DMS53 (cell line): ENCODE measurements around the gene KIF6.
"Not testable (repeated sequence)": the region's sequence is repeated elsewhere in the genome, so short reads cannot be mapped to it uniquely, and the experiment has no call there.

Experiments used
- DNase-seq: peaks from one replicate; lab custom pipeline; 2025; lab: John Stamatoyannopoulos, UW

Gene KIF6

GRCh38 chr6:39553029-39553428 is 172.2 kb downstream of the KIF6 start:
- no peak for DNase-seq

DNA sequence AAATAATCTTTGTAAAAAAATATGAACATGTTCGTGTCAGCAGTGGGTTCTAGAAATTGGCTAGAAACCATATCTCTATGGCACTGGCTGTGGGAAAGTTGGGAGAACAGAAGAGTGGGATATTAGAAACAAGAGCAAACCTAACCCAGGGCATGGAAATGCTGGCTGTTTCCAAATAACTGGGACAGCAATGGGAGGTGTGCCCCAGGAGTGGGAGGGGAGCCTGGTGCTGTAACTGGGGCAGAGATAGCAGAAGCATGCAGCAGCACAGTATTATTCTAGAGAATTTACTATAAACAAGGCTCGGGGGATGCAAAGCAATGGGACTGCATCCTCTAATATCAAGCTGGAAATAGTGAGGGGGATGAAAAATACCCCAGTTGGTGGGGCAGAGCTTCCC is 175.0 kb downstream of the KIF6 start:
- DNase-seq = no peak

GRCh38 chr6:39546731-39547130 is 178.5 kb downstream of the KIF6 start:
- no peak for DNase-seq

GRCh38 chr6:39543950-39544349 is 181.3 kb downstream of the KIF6 start:
- DNase-seq = no peak

DNA sequence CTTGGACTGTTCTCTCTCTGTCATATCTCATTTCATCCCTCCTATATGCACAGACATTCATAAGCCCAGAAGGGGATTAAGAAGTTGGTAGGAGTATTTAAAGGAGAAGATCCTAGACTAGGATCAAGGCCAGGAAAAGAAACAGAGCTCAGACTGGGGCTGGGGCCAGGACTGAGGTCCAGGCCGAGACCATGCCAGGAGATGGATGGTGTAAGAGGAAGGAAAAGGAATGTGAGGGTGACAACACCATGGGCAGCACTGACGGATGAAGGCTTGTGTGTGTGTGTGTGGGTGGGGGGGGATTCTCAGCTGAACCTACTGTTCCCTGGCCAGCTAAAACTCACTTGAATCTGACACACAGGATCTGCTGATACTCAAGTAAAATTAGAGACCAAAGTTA is 182.1 kb downstream of the KIF6 start:
- no peak for DNase-seq

GRCh38 chr6:39540454-39540853 is 184.8 kb downstream of the KIF6 start:
- DNase-seq = no peak

DNA sequence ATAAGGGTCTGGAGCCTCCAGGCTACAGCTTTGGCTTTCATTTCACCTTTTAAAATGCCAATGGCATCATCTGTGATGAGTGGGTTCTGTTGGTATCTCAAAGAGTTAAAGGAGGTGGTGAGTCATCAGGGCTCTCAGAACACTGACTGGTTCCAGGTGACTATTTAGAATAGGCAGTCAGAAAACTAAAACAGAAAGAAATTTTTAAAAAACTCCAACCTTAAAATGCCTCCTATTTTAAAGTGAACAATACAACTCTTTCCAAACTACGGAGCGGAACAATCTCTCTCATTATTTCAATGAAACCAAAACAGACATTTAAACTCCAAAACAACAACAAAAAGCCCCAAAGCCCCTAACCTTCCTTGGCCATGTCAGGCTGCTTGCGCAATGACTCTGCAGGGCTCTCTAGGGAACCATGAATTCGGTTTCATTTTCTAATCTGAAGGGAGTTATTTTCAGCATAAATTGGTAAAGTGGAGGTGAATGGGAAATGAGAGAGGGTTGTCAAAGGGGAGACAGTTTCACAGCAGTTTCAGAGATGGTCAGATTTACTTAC is 194.9 kb downstream of the KIF6 start:
- DNase-seq = peak; percentile 38

DNA sequence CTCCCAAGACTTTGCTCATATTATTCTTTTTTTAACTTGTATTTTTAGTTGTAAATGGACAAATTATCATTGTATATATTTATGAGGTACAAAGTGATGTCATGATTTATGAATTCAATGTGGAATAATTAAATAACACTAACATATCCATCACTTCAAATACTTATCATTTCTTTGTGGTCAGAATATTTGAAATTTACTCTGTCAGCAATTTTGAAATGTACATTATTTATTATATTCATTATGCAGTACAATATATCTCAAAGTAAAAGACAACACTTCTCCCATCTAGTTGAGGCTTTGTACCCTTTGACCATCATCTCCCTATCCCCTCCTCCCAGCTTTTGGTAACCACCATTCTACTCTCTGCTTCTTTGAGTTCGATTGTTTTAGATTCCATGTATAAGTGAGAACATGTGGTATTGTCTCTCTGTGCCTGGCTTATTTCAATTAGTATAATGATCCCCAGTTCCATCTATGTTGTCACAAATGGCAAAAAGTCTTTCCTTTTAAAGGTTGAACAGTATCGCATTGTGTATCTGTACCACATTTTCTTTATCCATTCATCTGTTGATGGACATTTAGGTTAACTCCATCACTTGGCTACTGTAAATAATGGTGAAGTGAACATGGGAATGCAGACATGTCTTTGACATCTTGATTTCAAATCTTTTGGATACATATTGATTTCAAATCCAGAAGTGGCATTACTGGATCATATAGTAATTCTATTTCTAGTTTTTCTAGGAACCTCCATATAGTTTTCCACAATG is 197.2 kb downstream of the KIF6 start:
- no peak for DNase-seq

DNA sequence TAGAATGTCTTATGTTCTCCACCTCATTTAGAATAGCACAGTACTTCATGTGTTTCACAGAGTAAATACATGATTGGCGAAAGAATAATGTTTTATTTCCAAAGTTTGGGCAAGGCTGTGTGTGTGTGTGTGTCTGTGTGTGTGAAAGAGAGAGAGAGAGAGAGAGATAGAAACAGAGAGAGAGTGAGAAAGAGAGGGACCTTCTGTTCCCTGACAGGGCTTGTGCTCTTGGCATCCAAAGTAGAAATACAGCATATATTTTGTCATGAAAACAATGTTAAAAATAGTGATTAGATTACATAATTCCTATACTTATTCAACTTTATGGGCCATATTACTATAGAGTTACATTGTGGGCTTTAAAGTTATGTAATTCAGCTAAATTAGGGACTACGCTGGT is 201.2 kb downstream of the KIF6 start:
- DNase-seq = no peak

DNA sequence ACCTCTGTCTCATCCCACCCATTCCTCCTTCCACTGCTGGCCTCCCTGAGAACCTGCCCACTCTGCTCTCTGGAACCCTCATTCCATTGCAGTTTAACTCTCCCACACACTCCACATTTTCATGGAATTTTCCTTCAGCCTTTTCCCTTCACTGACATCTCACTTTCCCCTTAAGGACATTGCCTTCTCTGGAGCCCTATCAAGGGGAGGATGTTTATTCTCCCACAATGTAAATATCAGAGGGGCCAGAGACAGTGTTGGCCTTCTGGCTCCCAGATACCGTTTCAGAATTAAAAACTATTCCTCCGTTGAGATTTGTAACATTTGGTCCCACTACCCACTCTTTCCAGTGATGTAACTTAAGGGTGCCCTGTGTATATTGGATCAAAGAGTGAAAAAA is 203.2 kb downstream of the KIF6 start:
- DNase-seq = peak; percentile 14

DNA sequence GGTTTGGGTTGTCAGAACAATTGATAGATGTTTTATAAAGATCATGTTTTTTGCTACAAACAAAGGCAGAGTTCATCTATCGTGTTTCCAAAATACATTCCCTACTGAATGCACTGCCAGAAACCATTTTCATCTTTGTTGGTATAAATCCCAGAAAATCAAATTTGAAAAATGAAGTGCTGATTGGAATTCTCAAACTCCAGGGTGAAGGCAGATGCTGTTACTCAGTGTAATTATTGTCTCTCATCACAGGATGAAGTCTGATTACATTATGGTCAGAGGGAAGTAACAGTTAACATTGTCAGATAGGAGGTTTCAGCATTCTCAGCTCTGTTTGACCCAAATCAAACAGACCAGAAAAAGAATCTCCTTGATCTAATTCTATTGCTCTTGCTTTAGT is 204.3 kb downstream of the KIF6 start:
- no peak for DNase-seq

- DNase-seq = no peak
These were observed 204.8 kb downstream of the KIF6 start for GRCh38 chr6:39520411-39520810.

- no peak for DNase-seq
These were observed 207.0 kb downstream of the KIF6 start for GRCh38 chr6:39518221-39518620.

DNA sequence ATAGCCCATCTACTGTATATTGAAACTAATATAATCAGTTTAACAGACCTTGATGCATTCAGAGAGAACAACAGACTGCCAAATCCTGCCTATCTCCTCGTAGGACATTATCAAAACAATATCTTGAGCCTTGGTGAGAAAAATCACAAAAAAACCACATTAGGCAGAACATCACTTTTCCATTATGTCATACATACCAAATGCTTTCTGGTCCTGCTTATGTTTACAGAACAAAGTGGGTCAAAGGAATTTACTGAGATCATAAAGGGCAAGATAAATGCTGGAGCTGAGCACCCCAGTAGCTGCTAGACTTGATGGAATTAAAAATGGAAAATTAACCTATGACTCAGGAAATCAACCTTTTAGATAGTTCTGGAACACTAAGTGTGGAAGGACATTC is 207.5 kb downstream of the KIF6 start:
- DNase-seq = no peak

DNA sequence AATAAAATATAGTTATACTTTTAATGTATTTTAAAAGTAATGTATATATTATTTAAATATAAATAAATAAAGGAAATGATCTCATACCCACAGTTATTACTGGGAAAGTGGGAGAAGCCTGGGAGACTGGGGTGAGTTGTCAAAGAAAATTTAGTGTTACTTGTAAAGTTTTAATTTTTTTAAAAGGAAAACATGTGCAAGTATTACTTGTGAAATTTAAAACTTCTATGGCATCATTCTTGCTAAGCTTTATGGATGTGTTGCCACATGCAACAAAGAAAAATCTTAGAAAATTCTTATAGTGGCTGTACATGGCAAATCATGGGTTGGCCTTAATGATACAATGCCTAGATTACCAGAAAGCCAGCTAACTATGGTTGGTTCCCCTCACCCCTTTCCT is 208.7 kb downstream of the KIF6 start:
- DNase-seq = no peak

- DNase-seq = no peak
These were observed 209.7 kb downstream of the KIF6 start for GRCh38 chr6:39515471-39515870.

GRCh38 chr6:39515006-39515405 is 210.2 kb downstream of the KIF6 start:
- DNase-seq = no peak

DNA sequence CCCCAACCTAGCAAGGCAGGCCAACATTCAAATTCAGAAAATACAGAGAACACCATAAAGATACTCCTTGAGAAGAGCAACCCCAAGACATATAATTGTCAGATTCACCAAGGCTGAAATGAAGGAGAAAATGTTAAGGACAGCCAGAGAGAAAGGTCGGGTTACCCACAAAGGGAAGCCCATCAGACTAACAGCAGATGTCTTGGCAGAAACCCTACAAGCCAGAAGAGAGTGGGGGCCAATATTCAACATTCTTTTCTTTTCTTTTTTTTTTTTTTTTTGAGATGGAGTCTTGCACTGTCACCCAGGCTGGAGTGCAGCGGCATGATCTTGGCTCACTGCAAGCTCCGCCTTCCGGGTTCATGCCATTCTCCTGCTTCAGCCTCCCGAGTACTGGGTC is 215.4 kb downstream of the KIF6 start:
- not testable (repeated sequence) for DNase-seq

GRCh38 chr6:39508515-39508914 is 216.7 kb downstream of the KIF6 start:
- DNase-seq = peak; percentile 7

GRCh38 chr6:39507331-39507998 is 217.7 kb downstream of the KIF6 start:
- DNase-seq = no peak

GRCh38 chr6:39502362-39502955 is 222.7 kb downstream of the KIF6 start:
- not testable (repeated sequence) for DNase-seq

- DNase-seq = no peak
These were observed 226.2 kb downstream of the KIF6 start for GRCh38 chr6:39499053-39499452.

- no peak for DNase-seq
These were observed 227.1 kb downstream of the KIF6 start for GRCh38 chr6:39498096-39498495.
